GM06990 (cell line): ENCODE data around the gene CRAT.
"Not testable (repeated sequence)": the region's sequence is repeated elsewhere in the genome, so short reads cannot be mapped to it uniquely, and the experiment has no call there.

ENCODE experiments used
- DNase-seq: peaks from one replicate; pipeline ENCODE4 v3.0.0-alpha.2; 2011; ENCODE audit not compliant: insufficient read length; ENCODE audit errors: extremely low read depth
- H3K27me3 ChIP-seq: replicated peaks from 2 replicates; pipeline ENCODE4 v1.6.0; 2011; ENCODE audit warnings: low read length; ENCODE audit not compliant: control insufficient read depth, insufficient read depth
- H3K36me3 ChIP-seq: 2 replicates; pipeline ENCODE4 v1.5.1; 2011; ENCODE audit warnings: low read length; ENCODE audit not compliant: control insufficient read depth, insufficient read depth
- H3K4me3 ChIP-seq: replicated peaks from 2 replicates; pipeline ENCODE4 v1.5.1; 2011; ENCODE audit warnings: low read depth, mild to moderate bottlenecking, control low read depth, low read length
- CTCF ChIP-seq: IDR thresholded peaks from 2 replicates; pipeline ENCODE4 v1.5.1; 2011; ENCODE audit warnings: low read length, control low read depth, mild to moderate bottlenecking, inconsistent platforms; ENCODE audit not compliant: insufficient read depth, poor library complexity, severe bottlenecking

The CRAT gene

DNA sequence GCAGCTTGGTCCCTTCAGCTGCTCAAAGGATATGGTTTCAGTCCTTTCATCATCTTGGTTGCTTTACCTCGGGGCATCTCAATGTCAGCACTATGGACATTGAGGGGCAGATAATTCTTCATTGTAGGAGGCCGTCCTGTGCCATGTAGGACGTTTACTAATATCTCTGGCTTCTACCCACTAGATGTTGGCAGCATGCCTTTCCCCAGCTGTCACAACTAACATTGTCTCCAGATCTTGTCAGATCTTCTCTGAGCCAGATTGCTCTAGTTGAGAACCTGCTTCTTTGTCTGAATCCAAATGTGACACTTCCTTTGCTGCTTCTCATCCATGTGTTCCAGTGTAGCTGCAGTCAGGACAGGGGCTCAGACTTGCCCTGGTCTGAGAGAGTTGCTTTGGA, 10.9 kb upstream of the CRAT start:
- no peak for DNase-seq
- Histone ChIP-seq H3K27me3 (no peaks in the 10 kb centered on the region), H3K4me3 (no peak overlapping the region), H3K36me3 (peaks cover 17% of the 10 kb centered on the region)
- no peak for TF ChIP-seq CTCF

DNA sequence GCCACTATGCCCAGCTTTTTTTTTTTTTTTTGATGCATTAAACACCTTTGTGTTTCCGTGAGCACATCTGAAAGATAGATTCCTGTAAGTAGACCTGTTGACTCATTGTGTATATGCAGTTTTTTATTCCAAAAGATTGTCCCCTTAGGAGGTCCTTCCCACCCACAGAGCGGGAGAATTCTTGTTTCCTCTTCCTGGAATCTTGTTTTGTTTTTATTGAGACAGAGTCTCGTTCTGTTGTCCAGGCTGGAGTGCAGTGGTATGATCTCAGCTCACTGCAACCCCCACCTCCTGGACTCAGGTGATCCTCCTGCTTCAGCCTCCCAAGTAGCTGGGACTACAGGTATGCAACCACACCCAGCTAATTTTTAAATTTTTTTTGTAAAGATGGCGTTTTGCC, 8.2 kb upstream of the CRAT start:
- no peak for TF ChIP-seq CTCF
- H3K4me3 ChIP-seq = no peak overlapping the region
- H3K36me3 ChIP-seq = peaks cover 14% of the 10 kb centered on the region
- no peaks in the 10 kb centered on the region for H3K27me3 ChIP-seq
- no peak for DNase-seq

GRCh38 chr9:129113645-129114304, 3.2 kb upstream of the CRAT start:
- Histone ChIP-seq H3K36me3 (no peaks in the 10 kb centered on the region), H3K27me3 (no peaks in the 10 kb centered on the region), H3K4me3 (no peak overlapping the region)
- no peak for TF ChIP-seq CTCF
- DNase-seq = no peak

- H3K36me3 ChIP-seq, H3K27me3 ChIP-seq, DNase-seq: not testable (repeated sequence)
- peak overlapping the region; percentile 78 for H3K4me3 ChIP-seq
Measured at GRCh38 chr9:129112526-129112925, 1.9 kb upstream of the CRAT start.

DNA sequence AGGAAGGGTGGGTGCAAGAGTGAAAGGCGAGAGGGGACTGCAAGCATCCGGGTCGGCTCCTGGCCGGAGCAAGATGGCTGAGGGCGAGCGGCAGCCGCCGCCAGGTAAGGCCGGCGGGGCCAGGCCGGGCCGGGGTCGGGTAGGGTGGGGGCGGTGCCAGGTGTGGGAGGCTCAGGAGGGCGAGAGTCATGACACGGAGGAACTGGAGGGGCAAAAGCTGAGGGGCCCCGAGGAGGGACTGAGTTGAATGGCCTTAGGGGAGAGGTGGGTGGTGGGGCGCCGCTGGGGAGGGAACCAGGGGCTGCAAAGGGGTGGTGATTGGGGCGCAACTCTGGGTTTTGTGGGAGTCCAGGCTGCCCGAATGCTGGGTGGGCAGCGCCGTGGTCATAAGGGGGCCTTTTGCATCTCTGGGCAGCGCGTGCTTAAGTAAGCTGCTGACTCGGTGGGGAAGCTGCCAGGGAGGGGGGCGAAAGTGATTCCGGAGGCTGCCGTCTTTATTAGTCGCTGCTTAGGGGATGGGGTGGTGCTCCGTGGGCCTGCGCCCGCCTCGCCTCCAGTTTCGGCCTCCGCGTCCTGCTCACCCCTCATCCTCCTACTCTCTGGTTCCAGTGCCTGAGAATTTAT, 1.0 kb upstream of the CRAT start:
- Histone ChIP-seq H3K4me3 (peak overlapping the region; percentile 78), H3K36me3 (no peaks in the 10 kb centered on the region), H3K27me3 (no peaks in the 10 kb centered on the region)
- DNase-seq = peak; percentile 69
- no peak for TF ChIP-seq CTCF

GRCh38 chr9:129109952-129110739, 447 bp downstream of the CRAT start:
- Histone ChIP-seq H3K4me3 (peak overlapping the region; percentile 71), H3K36me3 (no peaks in the 10 kb centered on the region)
- DNase-seq = no peak

More at GRCh38 chr9:129109952-129110739, 447 bp downstream of the CRAT start:
- TF ChIP-seq CTCF = no peak
- no peaks in the 10 kb centered on the region for H3K27me3 ChIP-seq
